Neural crest cell (in vitro differentiated cells): Measurements from ENCODE around the gene RACGAP1. TPM values are rescaled to one million over a fixed set of nuclear protein-coding genes. Genes with fewer than 3 reads are reported as not detected.

ENCODE experiments used
- DNase-seq: peaks from one replicate; pipeline ENCODE4 v3.0.0; 2021; ENCODE audit warnings: low read depth, mixed read lengths, low spot score
- H3K27ac Mint-ChIP-seq: one replicate; pipeline ENCODE4 v1.8.0; 2021; ENCODE audit warnings: mild to moderate bottlenecking, mixed read lengths; ENCODE audit not compliant: unreplicated experiment
- H3K27me3 Mint-ChIP-seq: 2 replicates; pipeline ENCODE4 v1.8.0; 2021; ENCODE audit warnings: low read depth, mild to moderate bottlenecking, mixed read lengths
- H3K36me3 Mint-ChIP-seq: 2 replicates; pipeline ENCODE4 v1.8.0; 2021; ENCODE audit warnings: low read depth, mild to moderate bottlenecking, mixed read lengths
- H3K4me1 Mint-ChIP-seq: 2 replicates; pipeline ENCODE4 v1.8.0; 2021; ENCODE audit warnings: mixed read lengths
- H3K4me3 Mint-ChIP-seq: one replicate; pipeline ENCODE4 v1.8.0; 2021; ENCODE audit warnings: mild to moderate bottlenecking, mixed read lengths
- H3K9me3 Mint-ChIP-seq: 2 replicates; pipeline ENCODE4 v1.8.0; 2021; ENCODE audit warnings: mixed read lengths
- total RNA-seq: library from RNA; stranded (reverse); gene quantifications from 2 replicates; pipeline ENCODE4 v1.2.1, GENCODE V29; 2021
- TF ChIP-seq, protein P1 (sequence below): fragments of 200-600 bp; sonication (generic); conservative IDR thresholded peaks from 2 replicates; pipeline ENCODE4 v1.5.0; 2021; ENCODE audit warnings: antibody characterized with exemption, mild to moderate bottlenecking

The RACGAP1 gene
- total RNA-seq, 1 donor from 2014 or later: 104 TPM

DNA sequence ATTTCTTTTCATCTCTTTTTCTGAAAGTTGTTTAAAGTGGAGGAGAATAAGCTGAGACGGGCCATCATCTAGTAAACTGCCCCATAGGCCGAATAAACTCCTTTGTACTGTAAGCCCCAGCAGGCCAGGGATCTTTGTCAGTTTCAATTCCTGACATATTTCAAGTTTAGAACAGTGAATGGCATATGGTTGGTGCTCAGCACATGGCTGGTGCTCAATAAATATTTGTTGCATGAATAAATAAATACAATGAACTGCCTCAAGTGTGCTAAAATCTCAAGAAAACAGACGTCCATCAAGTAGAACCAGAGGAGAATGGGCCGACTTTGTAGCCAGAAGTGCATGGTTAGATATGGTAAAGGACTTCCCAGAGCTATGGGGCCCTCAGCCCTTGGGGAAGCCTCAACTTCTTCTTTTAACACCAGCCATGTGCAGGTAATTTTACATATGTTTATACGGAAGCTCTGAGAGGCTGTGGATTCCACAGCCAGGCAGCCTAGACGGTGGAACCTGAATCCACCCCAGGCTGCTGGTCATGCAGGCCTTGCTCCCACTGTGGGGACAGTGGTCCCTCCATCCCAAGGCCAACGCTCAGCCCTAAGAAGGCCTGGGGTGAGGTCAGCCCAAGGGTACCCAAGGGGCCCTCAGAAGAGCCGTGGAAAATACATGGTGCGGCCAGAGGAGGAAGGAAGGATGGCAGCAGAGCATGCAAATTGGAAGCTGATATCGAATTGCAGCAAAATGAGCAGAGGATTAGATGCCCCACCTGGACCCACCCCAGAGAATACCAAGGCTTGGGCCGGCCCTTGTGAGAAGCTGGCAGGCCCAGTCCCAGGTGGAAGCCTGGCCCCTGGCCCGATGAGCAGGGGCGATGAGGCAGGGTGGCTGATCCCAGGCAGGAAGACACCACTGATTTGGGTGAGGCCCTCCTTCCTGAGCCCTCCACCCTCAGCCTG, 83.5 kb downstream of the RACGAP1 start:
- Mint-ChIP-seq H3K9me3 (no peaks in the 10 kb centered on the region), H3K27me3 (peaks cover 2% of the 10 kb centered on the region), H3K4me3 (no peak overlapping the region), H3K27ac (no peak overlapping the region), H3K4me1 (peaks cover 32% of the 10 kb centered on the region), H3K36me3 (no peaks in the 10 kb centered on the region)
- no peak for DNase-seq
- TF ChIP-seq, protein P1, sequence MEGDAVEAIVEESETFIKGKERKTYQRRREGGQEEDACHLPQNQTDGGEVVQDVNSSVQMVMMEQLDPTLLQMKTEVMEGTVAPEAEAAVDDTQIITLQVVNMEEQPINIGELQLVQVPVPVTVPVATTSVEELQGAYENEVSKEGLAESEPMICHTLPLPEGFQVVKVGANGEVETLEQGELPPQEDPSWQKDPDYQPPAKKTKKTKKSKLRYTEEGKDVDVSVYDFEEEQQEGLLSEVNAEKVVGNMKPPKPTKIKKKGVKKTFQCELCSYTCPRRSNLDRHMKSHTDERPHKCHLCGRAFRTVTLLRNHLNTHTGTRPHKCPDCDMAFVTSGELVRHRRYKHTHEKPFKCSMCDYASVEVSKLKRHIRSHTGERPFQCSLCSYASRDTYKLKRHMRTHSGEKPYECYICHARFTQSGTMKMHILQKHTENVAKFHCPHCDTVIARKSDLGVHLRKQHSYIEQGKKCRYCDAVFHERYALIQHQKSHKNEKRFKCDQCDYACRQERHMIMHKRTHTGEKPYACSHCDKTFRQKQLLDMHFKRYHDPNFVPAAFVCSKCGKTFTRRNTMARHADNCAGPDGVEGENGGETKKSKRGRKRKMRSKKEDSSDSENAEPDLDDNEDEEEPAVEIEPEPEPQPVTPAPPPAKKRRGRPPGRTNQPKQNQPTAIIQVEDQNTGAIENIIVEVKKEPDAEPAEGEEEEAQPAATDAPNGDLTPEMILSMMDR: no peak

DNA sequence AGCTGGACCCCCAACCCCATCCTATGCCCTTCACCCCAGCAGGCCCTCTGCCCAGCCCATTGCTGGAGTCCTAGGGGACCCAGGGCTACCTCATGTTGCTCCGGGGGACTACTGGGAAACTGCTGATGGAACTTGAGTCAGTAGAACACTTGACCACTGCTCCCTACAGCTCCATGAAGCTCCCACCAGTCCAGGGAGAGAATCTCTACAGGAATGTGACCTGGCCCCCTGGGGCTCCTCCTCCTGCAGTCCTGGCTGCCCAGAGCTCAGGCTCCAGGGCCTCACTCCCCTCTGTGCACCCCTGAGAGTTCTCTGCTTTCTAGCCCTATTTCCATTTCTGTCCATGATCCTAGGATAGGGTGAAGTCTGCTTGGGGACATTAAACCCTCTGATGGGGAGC, 85.6 kb downstream of the RACGAP1 start:
- Mint-ChIP-seq H3K27ac (no peak overlapping the region), H3K9me3 (peaks cover 1% of the 10 kb centered on the region), H3K27me3 (no peaks in the 10 kb centered on the region), H3K4me1 (peaks cover 22% of the 10 kb centered on the region), H3K36me3 (no peaks in the 10 kb centered on the region), H3K4me3 (no peak overlapping the region)
- TF ChIP-seq, protein P1: no peak
- no peak for DNase-seq

DNA sequence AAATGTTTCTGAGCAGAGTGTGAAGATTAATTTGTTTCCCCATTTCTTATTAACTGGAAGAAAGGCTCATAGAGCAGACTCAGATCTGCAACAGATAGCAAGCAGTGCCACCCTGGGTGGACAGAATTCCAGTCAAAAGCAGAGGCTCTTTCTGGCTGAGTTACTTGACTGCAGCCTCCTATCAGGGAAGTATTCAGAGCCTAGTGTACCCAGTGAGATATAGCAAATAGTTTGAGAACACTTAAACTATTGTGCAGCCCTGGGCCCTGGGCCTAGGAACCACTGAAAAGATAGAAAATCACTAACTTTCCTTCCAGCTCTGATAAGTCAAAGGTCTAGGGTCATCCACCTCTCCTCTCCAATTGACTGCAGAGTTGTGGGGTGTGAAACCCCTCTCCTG, 86.0 kb downstream of the RACGAP1 start:
- no peaks in the 10 kb centered on the region for H3K36me3 Mint-ChIP-seq
- H3K27ac Mint-ChIP-seq: no peak overlapping the region
- no peak for DNase-seq
- peaks cover 19% of the 10 kb centered on the region for H3K4me1 Mint-ChIP-seq
- no peak overlapping the region for H3K4me3 Mint-ChIP-seq
- H3K9me3 Mint-ChIP-seq: peaks cover 4% of the 10 kb centered on the region
- TF ChIP-seq, protein P1: no peak
- H3K27me3 Mint-ChIP-seq: no peaks in the 10 kb centered on the region

Other genes starting within 250 kb of the RACGAP1 start
- 40.8 and 45.0 TPM in 2 replicates for gene NCKAP5L, start 197.1 kb downstream of the RACGAP1 start, total RNA-seq
- 7.9 and 9.6 TPM in 2 replicates for gene BCDIN3D, start 182.4 kb downstream of the RACGAP1 start, total RNA-seq
- gene FAIM2, start 121.6 kb downstream of the RACGAP1 start, total RNA-seq: 0.73 and 1.6 TPM in 2 replicates
- gene AQP2, start 74.8 kb downstream of the RACGAP1 start, total RNA-seq: not detected in 2 replicates
- 1.2 and 2.4 TPM in 2 replicates for gene AQP5, start 63.6 kb downstream of the RACGAP1 start, total RNA-seq
- gene AQP6, start 52.5 kb downstream of the RACGAP1 start, total RNA-seq: 0.21 TPM in 1 of 2 replicates, not detected in the other
- gene ASIC1, start 32.1 kb upstream of the RACGAP1 start, total RNA-seq: 22.7 and 25.0 TPM in 2 replicates
- gene SMARCD1, start 59.8 kb upstream of the RACGAP1 start, total RNA-seq: 187 TPM in 2 replicates
- 0.16 and 0.49 TPM in 2 replicates for gene GPD1, start 78.5 kb upstream of the RACGAP1 start, total RNA-seq
- gene COX14, start 86.7 kb upstream of the RACGAP1 start, total RNA-seq: 22.4 and 23.3 TPM in 2 replicates
- gene CERS5, start 141.9 kb upstream of the RACGAP1 start, total RNA-seq: 61.7 and 63.4 TPM in 2 replicates